Ascending aorta (tissue), 2 donors: ENCODE measurements around the gene BPGM. TPM values are rescaled to one million over a fixed set of nuclear protein-coding genes. Genes with fewer than 3 reads are reported as not detected.

Experiments used
- DNase-seq, 2 donors: peaks; one replicate each; pipeline ENCODE4 v3.0.0-alpha.2; 2019; ENCODE audit warnings: low spot score in 2 of 2
- H3K27ac ChIP-seq, 2 donors: fragments of 200-600 bp; sonication (generic); one replicate each; pipeline ENCODE4 v1.5.1; 2016 to 2017; ENCODE audit warnings: mild to moderate bottlenecking in 1 of 2
- H3K27me3 ChIP-seq: fragments of 200-600 bp; sonication (generic); one replicate; pipeline ENCODE4 v1.5.1; 2017
- H3K36me3 ChIP-seq, 2 donors: fragments of 200-600 bp; sonication (generic); one replicate each; pipeline ENCODE4 v1.5.1; 2016
- H3K4me1 ChIP-seq, 2 donors: fragments of 200-600 bp; sonication (generic); one replicate each; pipeline ENCODE4 v1.5.1; 2016 to 2017; ENCODE audit warnings: mild to moderate bottlenecking in 1 of 2
- H3K4me3 ChIP-seq, 2 donors: fragments of 200-600 bp; sonication (generic); one replicate each; pipeline ENCODE4 v1.5.1; 2016 to 2017; ENCODE audit warnings: mild to moderate bottlenecking in 1 of 2
- H3K9me3 ChIP-seq, 2 donors: fragments of 200-600 bp; sonication (generic); one replicate each; pipeline ENCODE4 v1.5.1; 2016
- intact Hi-C: fragments of 100-400 bp; cut with DNase I; formaldehyde crosslinking; loops from one replicate; pipeline ENCODE4 v1.15.1; 2023
- total RNA-seq: library from RNA; depleted of rRNA; stranded (reverse); fragments of >200 nt; gene quantifications from one replicate; pipeline ENCODE4 v1.1.0, GENCODE V29; 2016
- TF ChIP-seq, protein P1 (sequence below), 3 experiments: fragments of 200-600 bp in 2 of 3; fragments of 450-650 bp in 1 of 3; sonication (generic) in 2 of 3; IDR thresholded peaks; one replicate each; pipeline ENCODE4 v1.5.1; 2016 to 2019; ENCODE audit warnings: antibody characterized with exemption in 3 of 3, mild to moderate bottlenecking in 1 of 3, moderate library complexity in 1 of 3

BPGM gene
- total RNA-seq, 1 donor from 2014 or later, result 19.2 TPM

- TF ChIP-seq, protein P1, sequence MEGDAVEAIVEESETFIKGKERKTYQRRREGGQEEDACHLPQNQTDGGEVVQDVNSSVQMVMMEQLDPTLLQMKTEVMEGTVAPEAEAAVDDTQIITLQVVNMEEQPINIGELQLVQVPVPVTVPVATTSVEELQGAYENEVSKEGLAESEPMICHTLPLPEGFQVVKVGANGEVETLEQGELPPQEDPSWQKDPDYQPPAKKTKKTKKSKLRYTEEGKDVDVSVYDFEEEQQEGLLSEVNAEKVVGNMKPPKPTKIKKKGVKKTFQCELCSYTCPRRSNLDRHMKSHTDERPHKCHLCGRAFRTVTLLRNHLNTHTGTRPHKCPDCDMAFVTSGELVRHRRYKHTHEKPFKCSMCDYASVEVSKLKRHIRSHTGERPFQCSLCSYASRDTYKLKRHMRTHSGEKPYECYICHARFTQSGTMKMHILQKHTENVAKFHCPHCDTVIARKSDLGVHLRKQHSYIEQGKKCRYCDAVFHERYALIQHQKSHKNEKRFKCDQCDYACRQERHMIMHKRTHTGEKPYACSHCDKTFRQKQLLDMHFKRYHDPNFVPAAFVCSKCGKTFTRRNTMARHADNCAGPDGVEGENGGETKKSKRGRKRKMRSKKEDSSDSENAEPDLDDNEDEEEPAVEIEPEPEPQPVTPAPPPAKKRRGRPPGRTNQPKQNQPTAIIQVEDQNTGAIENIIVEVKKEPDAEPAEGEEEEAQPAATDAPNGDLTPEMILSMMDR (IDR thresholded peaks at IDR 0.05), result no peak
- DNase-seq, result peak in 1 of 2 donors; percentile 72
- Histone ChIP-seq H3K4me1 (peaks cover 0 to 2% of the 10 kb centered on the region in 2 donors), H3K27me3 (no peaks in the 10 kb centered on the region), H3K36me3 (no peaks in the 10 kb centered on the region), H3K27ac (no peak overlapping the region), H3K4me3 (no peak overlapping the region), H3K9me3 (no peaks in the 10 kb centered on the region)
- intact Hi-C loops, result no loop called here
Observed at GRCh38 chr7:134669845-134670373, 23.3 kb downstream of the BPGM start.

GRCh38 chr7:134671609-134672008 is 25.0 kb downstream of the BPGM start:
- Histone ChIP-seq H3K4me3 (no peak overlapping the region), H3K4me1 (peaks cover 0 to 2% of the 10 kb centered on the region in 2 donors), H3K36me3 (no peaks in the 10 kb centered on the region), H3K9me3 (no peaks in the 10 kb centered on the region), H3K27ac (no peak overlapping the region), H3K27me3 (no peaks in the 10 kb centered on the region)
- TF ChIP-seq, protein P1 (IDR thresholded peaks at IDR 0.05), result no peak
- no peak for DNase-seq
- intact Hi-C loops, result no loop called here

- DNase-seq, result no peak
- Histone ChIP-seq H3K36me3 (no peaks in the 10 kb centered on the region), H3K27ac (no peak overlapping the region), H3K4me3 (no peak overlapping the region), H3K27me3 (no peaks in the 10 kb centered on the region), H3K4me1 (peaks cover 0 to 2% of the 10 kb centered on the region in 2 donors), H3K9me3 (no peaks in the 10 kb centered on the region)
- intact Hi-C loops, result no loop called here
- TF ChIP-seq, protein P1 (IDR thresholded peaks at IDR 0.05), result no peak
Observed at GRCh38 chr7:134674424-134674823, 27.8 kb downstream of the BPGM start.

DNA sequence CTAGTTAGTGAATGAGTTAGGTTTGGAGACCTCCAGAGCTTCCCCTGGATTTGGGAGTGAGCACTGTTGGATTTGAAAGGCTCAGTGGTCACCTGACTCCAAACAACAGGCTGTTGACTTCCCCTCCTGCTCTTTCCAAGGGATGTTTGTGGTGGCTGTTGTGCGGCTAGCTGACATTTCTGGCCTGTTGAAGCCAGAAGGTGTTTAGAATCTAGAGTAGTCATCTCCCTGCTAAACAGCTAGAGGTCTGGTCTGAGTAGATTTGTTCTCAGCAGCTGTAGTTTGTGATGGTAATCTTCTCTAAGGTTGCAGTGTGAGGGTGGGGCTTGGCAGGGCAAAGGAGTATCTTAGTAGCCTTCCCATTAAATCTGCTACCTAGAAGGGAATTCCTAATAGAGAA is 30.1 kb downstream of the BPGM start:
- Histone ChIP-seq H3K4me3 (no peak overlapping the region), H3K27me3 (no peaks in the 10 kb centered on the region), H3K27ac (no peak overlapping the region), H3K9me3 (no peaks in the 10 kb centered on the region), H3K4me1 (no peaks in the 10 kb centered on the region), H3K36me3 (peaks cover 0 to 8% of the 10 kb centered on the region in 2 donors)
- intact Hi-C loops, result no loop called here
- no peak for DNase-seq
- TF ChIP-seq, protein P1 (IDR thresholded peaks at IDR 0.05), result no peak

- H3K4me1 ChIP-seq, result no peaks in the 10 kb centered on the region
- H3K27me3 ChIP-seq, result no peaks in the 10 kb centered on the region
- DNase-seq, result no peak
- peaks cover 0 to 8% of the 10 kb centered on the region in 2 donors for H3K36me3 ChIP-seq
- no peak overlapping the region for H3K27ac ChIP-seq
- TF ChIP-seq, protein P1 (IDR thresholded peaks at IDR 0.05), result no peak
- H3K9me3 ChIP-seq, result no peaks in the 10 kb centered on the region
- intact Hi-C loops, result no loop called here
- no peak overlapping the region for H3K4me3 ChIP-seq
Observed at GRCh38 chr7:134678115-134678514, 31.5 kb downstream of the BPGM start.

DNA sequence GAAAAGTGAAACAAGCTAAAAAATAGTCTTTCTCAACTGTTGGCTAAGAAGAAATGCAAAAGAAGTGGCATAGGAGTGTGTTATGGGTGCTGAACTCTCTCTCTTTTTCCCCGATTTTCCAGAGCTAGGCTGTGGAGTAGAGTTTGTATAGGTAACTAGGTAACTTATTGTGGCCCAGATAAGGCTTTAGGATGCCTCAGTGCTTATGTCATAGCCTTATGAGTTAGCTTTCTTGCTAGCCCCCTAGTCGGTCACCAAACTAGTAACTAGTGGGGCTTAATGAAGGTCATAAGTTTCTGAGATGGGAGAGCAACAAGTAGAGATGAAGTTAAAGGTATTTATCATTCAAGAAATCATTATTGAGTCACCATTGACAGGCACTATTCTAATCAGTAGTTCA is 32.4 kb downstream of the BPGM start:
- Histone ChIP-seq H3K27me3 (no peaks in the 10 kb centered on the region), H3K9me3 (no peaks in the 10 kb centered on the region), H3K27ac (no peak overlapping the region), H3K4me1 (no peaks in the 10 kb centered on the region), H3K4me3 (no peak overlapping the region), H3K36me3 (peaks cover 0 to 8% of the 10 kb centered on the region in 2 donors)
- DNase-seq, result no peak
- intact Hi-C loops, result no loop called here
- TF ChIP-seq, protein P1 (IDR thresholded peaks at IDR 0.05), result no peak
